Stomach (tissue), 9 donors: Measurements from ENCODE around the gene CWF19L2. TPM values are rescaled to one million over a fixed set of nuclear protein-coding genes. Genes with fewer than 3 reads are reported as not detected.

Experiments used
- DNase-seq, 2 donors: peaks; one replicate each; pipeline versions ENCODE4 v3.0.0 to v3.0.0-alpha.2; 2013 to 2019
- H3K27ac ChIP-seq, 5 donors: fragments of 200-600 bp in 4 of 5; sonication (generic) in 4 of 5; one replicate each; pipeline ENCODE4 v1.5.1; 2013 to 2019; ENCODE audit warnings: mild to moderate bottlenecking in 1 of 5, moderate library complexity in 1 of 5
- H3K27me3 ChIP-seq, 3 donors: fragments of 200-600 bp; sonication (generic); one replicate each; pipeline ENCODE4 v1.5.1; 2017 to 2019; ENCODE audit warnings: mixed run types in 1 of 3
- H3K36me3 ChIP-seq, 4 donors: fragments of 200-600 bp; sonication (generic); 1 replicate in 3 of 4; 2 replicates in 1 of 4; pipeline ENCODE4 v1.5.1; 2016 to 2019
- H3K4me1 ChIP-seq, 4 donors: fragments of 200-600 bp; sonication (generic); one replicate each; pipeline ENCODE4 v1.5.1; 2016 to 2019
- H3K4me3 ChIP-seq, 4 donors: fragments of 200-600 bp; sonication (generic) in 3 of 4; one replicate each; pipeline ENCODE4 v1.5.1; 2016 to 2019; ENCODE audit warnings: mild to moderate bottlenecking in 1 of 4
- H3K9me3 ChIP-seq, 4 donors: fragments of 200-600 bp; sonication (generic); one replicate each; pipeline ENCODE4 v1.5.1; 2016 to 2019
- CTCF ChIP-seq, 7 experiments: fragments of 450-650 bp in 4 of 7; fragments of 200-600 bp in 3 of 7; sonication (generic) in 3 of 7; IDR thresholded peaks; one replicate each; pipeline ENCODE4 v1.5.1; 2016 to 2019; ENCODE audit warnings: antibody characterized with exemption in 7 of 7, control low read depth in 2 of 7, mild to moderate bottlenecking in 1 of 7
- EP300 ChIP-seq: sonication (generic); formaldehyde crosslinking; IDR thresholded peaks from one replicate; pipeline ENCODE4 v1.6.1; 2017; ENCODE audit warnings: antibody characterized with exemption
- POLR2A ChIP-seq, 4 donors: fragments of 450-650 bp; IDR thresholded peaks; one replicate each; pipeline ENCODE4 v1.6.1; 2016; ENCODE audit warnings: antibody characterized with exemption in 4 of 4, control low read depth in 2 of 4, mild to moderate bottlenecking in 1 of 4, moderate library complexity in 1 of 4
- POLR2AphosphoS5 ChIP-seq, 3 donors: sonication (generic); formaldehyde crosslinking; IDR thresholded peaks; one replicate each; pipeline ENCODE4 v1.6.1; 2016; ENCODE audit warnings: antibody characterized with exemption in 3 of 3
- WGBS, 5 donors: extraction: QIAGEN DNeasy Blood & Tissue Kit in 3 of 5; methylation state at CpG; one replicate each; pipeline versions ENCODE4 v1.1.5 to v1.1.7; 2013 to 2018; 5-methylcytosine and 5-hydroxymethylcytosine counted together
- intact Hi-C: fragments of 100-400 bp; cut with DNase I; formaldehyde crosslinking; loops from one replicate; pipeline ENCODE4 v1.15.1; 2023; ENCODE audit warnings: low total_unique reads
- polyA plus RNA-seq, 3 donors: library from polyadenylated mRNA; stranded (reverse); fragments of 200-250 nt; gene quantifications; one replicate each; pipeline ENCODE4 v1.2.3, GENCODE V29; 2013
- total RNA-seq, 5 donors: library from RNA; depleted of rRNA; stranded (reverse); fragments of >200 nt; gene quantifications; one replicate each; pipeline versions ENCODE4 v1.1.0 to v1.2.3, GENCODE V29; 2014 to 2016
- donor health status: healthy with polysubstance abuse.
- donor health status: Bipolar disorder and iron deficiency.
- donor health status: healthy.

CWF19L2 gene
- total and polyA plus RNA-seq, 8 donors, result 5.7 to 89.8 (median 35.1) TPM

GRCh38 chr11:107337917-107338316 lies 119.7 kb downstream of the CWF19L2 start:
- 89 to 97% (median 95%) methylated on average over 2 of the region's 2 CpGs for WGBS, 5 donors
- no peak overlapping the region for H3K27ac ChIP-seq
- intact Hi-C loops, result no loop called here
- no peak overlapping the region for H3K4me3 ChIP-seq
- peaks cover 0 to 27% (median 16%) of the 10 kb centered on the region in 4 donors for H3K36me3 ChIP-seq
- H3K4me1 ChIP-seq, result no peaks in the 10 kb centered on the region
- no peaks in the 10 kb centered on the region for H3K9me3 ChIP-seq
- H3K27me3 ChIP-seq, result no peaks in the 10 kb centered on the region
- DNase-seq, result no peak
- TF ChIP-seq CTCF (IDR thresholded peaks at IDR 0.05) (no peak), EP300 (no peak), POLR2A (IDR thresholded peaks at IDR 0.05) (no peak), POLR2AphosphoS5 (IDR thresholded peaks at IDR 0.05) (no peak)

DNA sequence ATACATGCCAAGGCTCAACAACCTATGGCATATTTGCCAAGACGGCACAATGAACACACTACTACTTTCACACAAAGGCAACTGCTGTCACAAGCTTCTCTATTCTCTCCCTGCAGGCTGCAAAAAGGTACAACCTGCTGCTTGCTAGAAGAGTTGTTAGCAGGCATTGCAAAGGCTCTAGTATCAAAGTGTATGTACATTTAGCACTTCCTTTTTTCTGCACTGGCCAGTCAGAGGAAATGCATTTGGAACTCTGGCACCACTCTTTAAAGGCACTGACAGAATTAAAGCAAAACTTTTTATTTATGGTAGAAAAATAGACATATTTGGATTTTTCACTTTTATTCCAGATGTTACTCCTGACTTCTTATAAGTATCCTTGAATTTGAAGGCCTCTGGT lies 125.9 kb downstream of the CWF19L2 start:
- Histone ChIP-seq H3K36me3 (peaks cover 7 to 63% (median 48%) of the 10 kb centered on the region in 4 donors), H3K4me1 (no peaks in the 10 kb centered on the region), H3K27me3 (no peaks in the 10 kb centered on the region), H3K9me3 (no peaks in the 10 kb centered on the region), H3K27ac (no peak overlapping the region), H3K4me3 (no peak overlapping the region)
- 82 to 96% (median 92%) methylated on average over 1 of the region's 1 CpG for WGBS, 5 donors
- DNase-seq, result no peak
- intact Hi-C loops, result no loop called here
- TF ChIP-seq EP300 (no peak), POLR2AphosphoS5 (IDR thresholded peaks at IDR 0.05) (no peak), POLR2A (IDR thresholded peaks at IDR 0.05) (no peak), CTCF (IDR thresholded peaks at IDR 0.05) (no peak)

DNA sequence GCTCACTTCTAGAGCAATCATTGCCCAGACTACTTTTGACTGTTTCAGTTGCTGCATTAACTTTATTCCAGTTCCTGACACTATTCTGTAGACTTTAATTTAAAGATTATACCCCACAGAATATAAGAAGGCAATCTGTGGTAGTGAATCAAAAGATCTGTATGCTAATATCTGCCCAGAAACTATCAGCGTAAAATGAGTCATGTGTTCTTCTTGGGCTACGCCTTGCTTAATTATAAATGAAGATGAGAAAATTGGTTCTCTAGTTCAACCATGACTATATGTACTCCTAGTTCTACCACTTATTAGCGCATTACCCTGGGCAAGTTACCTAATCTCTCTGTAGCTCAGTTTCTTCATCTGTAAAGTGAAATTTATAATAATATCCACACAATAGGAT lies 128.5 kb downstream of the CWF19L2 start:
- Histone ChIP-seq H3K9me3 (no peaks in the 10 kb centered on the region), H3K27me3 (no peaks in the 10 kb centered on the region), H3K36me3 (peaks cover 7 to 72% (median 58%) of the 10 kb centered on the region in 4 donors), H3K27ac (no peak overlapping the region), H3K4me1 (no peaks in the 10 kb centered on the region), H3K4me3 (no peak overlapping the region)
- 95 to 99% (median 96%) methylated on average over 3 of the region's 3 CpGs for WGBS, 5 donors
- intact Hi-C loops, result no loop called here
- TF ChIP-seq POLR2A (IDR thresholded peaks at IDR 0.05), result no peak
- no peak for TF ChIP-seq POLR2AphosphoS5 (IDR thresholded peaks at IDR 0.05)
- no peak for TF ChIP-seq CTCF (IDR thresholded peaks at IDR 0.05)
- TF ChIP-seq EP300, result no peak
- DNase-seq, result no peak

GRCh38 chr11:107316426-107316825 lies 141.2 kb downstream of the CWF19L2 start:
- H3K4me1 ChIP-seq, result no peaks in the 10 kb centered on the region
- peaks cover 0 to 28% (median 24%) of the 10 kb centered on the region in 4 donors for H3K36me3 ChIP-seq
- 67 to 91% (median 75%) methylated on average over 1 of the region's 1 CpG for WGBS, 5 donors
- no peak overlapping the region for H3K4me3 ChIP-seq
- peaks cover 0 to 6% (median 2%) of the 10 kb centered on the region in 4 donors for H3K9me3 ChIP-seq
- H3K27ac ChIP-seq, result no peak overlapping the region
- no peak for TF ChIP-seq CTCF (IDR thresholded peaks at IDR 0.05)
- no peaks in the 10 kb centered on the region for H3K27me3 ChIP-seq
- intact Hi-C loops, result no loop called here
- DNase-seq, result no peak
